Neuron (in vitro differentiated cells): ENCODE results near the gene WDR36.

Experiments used
- H2AFZ ChIP-seq: one replicate; pipeline ENCODE4 v1.6.1; 2013; ENCODE audit warnings: low read depth, mild to moderate bottlenecking, inconsistent platforms, low read length, moderate library complexity
- H3K27me3 ChIP-seq: one replicate; pipeline ENCODE4 v1.6.1; 2013; ENCODE audit warnings: low read length; ENCODE audit not compliant: insufficient read depth
- H3K36me3 ChIP-seq: one replicate; pipeline ENCODE4 v1.6.1; 2013; ENCODE audit warnings: low read length; ENCODE audit not compliant: insufficient read depth
- H3K4me1 ChIP-seq: one replicate; pipeline ENCODE4 v1.6.1; 2013; ENCODE audit warnings: low read length; ENCODE audit not compliant: insufficient read depth
- H3K4me3 ChIP-seq: 2 replicates; pipeline ENCODE4 v1.5.1; 2013; ENCODE audit warnings: mild to moderate bottlenecking, low read length, moderate library complexity
- H3K9me3 ChIP-seq: one replicate; pipeline ENCODE4 v1.6.1; 2013; ENCODE audit warnings: low read length

WDR36 gene

DNA sequence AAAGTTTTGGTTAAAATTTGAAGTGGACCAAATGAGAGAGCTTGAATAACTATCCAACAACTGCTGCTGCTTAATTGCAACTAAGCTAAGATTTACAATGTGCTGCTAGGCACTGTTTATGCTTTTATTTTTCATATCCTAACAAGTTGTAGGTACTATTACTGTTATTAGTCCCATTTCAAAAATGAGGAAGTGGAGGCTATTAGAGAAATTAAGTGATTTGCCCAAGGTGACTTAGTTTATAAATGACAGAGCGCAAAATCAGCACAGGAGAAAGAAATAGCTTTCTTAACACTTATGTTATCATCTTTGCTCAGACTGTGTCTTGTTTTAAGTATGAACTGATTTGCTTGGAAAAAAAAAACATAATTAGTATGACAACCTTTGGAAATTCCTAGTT lies 23.1 kb downstream of the WDR36 start:
- peaks cover 67% of the 10 kb centered on the region for H3K36me3 ChIP-seq
- H2AFZ ChIP-seq: no peak overlapping the region
- H3K27me3 ChIP-seq: no peaks in the 10 kb centered on the region
- no peaks in the 10 kb centered on the region for H3K9me3 ChIP-seq
- H3K4me3 ChIP-seq: no peak overlapping the region
- H3K4me1 ChIP-seq: no peaks in the 10 kb centered on the region

- Histone ChIP-seq H3K4me3 (no peak overlapping the region), H3K36me3 (peaks cover 70% of the 10 kb centered on the region), H3K27me3 (no peaks in the 10 kb centered on the region), H3K4me1 (no peaks in the 10 kb centered on the region), H3K9me3 (no peaks in the 10 kb centered on the region), H2AFZ (no peak overlapping the region)
These were observed 24.4 kb downstream of the WDR36 start for GRCh38 chr5:111116550-111116949.

- Histone ChIP-seq H3K36me3 (peaks cover 71% of the 10 kb centered on the region), H3K9me3 (no peaks in the 10 kb centered on the region), H2AFZ (no peak overlapping the region), H3K4me1 (no peaks in the 10 kb centered on the region), H3K27me3 (no peaks in the 10 kb centered on the region), H3K4me3 (no peak overlapping the region)
These were observed 25.0 kb downstream of the WDR36 start for GRCh38 chr5:111117136-111117535.

GRCh38 chr5:111119221-111119620 lies 27.1 kb downstream of the WDR36 start:
- no peaks in the 10 kb centered on the region for H3K27me3 ChIP-seq
- H3K36me3 ChIP-seq: peaks cover 69% of the 10 kb centered on the region
- H3K4me3 ChIP-seq: no peak overlapping the region
- H2AFZ ChIP-seq: no peak overlapping the region
- no peaks in the 10 kb centered on the region for H3K9me3 ChIP-seq
- no peaks in the 10 kb centered on the region for H3K4me1 ChIP-seq

- Histone ChIP-seq H3K9me3 (no peaks in the 10 kb centered on the region), H3K4me3 (no peak overlapping the region), H3K36me3 (peaks cover 68% of the 10 kb centered on the region), H3K27me3 (no peaks in the 10 kb centered on the region), H2AFZ (no peak overlapping the region), H3K4me1 (no peaks in the 10 kb centered on the region)
These were observed 27.7 kb downstream of the WDR36 start for GRCh38 chr5:111119856-111120255.

DNA sequence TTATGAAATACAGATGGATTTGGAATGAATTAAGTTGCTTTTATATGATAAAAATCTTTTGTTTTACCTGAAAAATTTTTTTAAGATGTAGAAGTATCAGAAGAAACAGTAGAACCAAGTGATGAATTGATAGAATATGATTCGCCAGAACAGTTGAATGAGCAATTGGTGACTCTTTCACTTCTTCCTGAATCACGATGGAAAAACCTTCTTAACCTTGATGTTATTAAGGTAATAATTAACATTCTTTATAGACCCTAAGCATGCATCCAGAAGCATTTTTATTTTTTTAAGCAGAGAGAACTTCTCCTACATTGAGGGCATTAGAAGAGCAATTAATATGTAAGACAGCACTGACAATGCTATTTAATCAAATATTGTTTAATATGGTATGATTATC lies 28.8 kb downstream of the WDR36 start:
- no peak overlapping the region for H2AFZ ChIP-seq
- peaks cover 70% of the 10 kb centered on the region for H3K36me3 ChIP-seq
- H3K4me3 ChIP-seq: no peak overlapping the region
- no peaks in the 10 kb centered on the region for H3K9me3 ChIP-seq
- no peaks in the 10 kb centered on the region for H3K27me3 ChIP-seq
- H3K4me1 ChIP-seq: no peaks in the 10 kb centered on the region

- H3K36me3 ChIP-seq: peaks cover 80% of the 10 kb centered on the region
- H3K27me3 ChIP-seq: no peaks in the 10 kb centered on the region
- H3K9me3 ChIP-seq: no peaks in the 10 kb centered on the region
These were observed 29.8 kb downstream of the WDR36 start for GRCh38 chr5:111121926-111122325.

GRCh38 chr5:111122398-111122797 lies 30.2 kb downstream of the WDR36 start:
- Histone ChIP-seq H3K27me3 (no peaks in the 10 kb centered on the region), H3K9me3 (no peaks in the 10 kb centered on the region), H3K4me1 (no peaks in the 10 kb centered on the region), H3K36me3 (peaks cover 80% of the 10 kb centered on the region), H2AFZ (no peak overlapping the region), H3K4me3 (no peak overlapping the region)

More at GRCh38 chr5:111121926-111122325, 29.8 kb downstream of the WDR36 start:
- Histone ChIP-seq H3K4me3 (no peak overlapping the region), H2AFZ (no peak overlapping the region), H3K4me1 (no peaks in the 10 kb centered on the region)

DNA sequence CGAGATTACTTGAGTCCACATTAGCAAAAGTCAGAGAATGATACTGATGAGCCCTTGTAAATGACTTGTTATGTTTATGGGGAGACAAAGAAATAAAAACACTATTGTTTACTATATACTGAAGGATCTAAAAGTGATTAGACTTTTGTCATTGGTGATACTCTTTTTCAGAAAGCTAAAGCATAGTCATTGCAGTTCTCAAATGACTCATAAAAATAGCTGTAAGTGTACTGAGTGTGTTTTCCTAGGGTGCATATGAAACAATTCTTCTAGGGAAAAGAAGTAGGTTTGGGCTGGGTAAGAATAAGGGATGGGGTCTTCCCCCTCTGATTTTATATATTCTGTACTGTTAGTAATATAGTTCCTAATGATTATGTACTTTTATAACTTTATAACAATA lies 32.6 kb downstream of the WDR36 start:
- peaks cover 63% of the 10 kb centered on the region for H3K36me3 ChIP-seq
- H3K4me1 ChIP-seq: no peaks in the 10 kb centered on the region
- no peak overlapping the region for H3K4me3 ChIP-seq
- no peaks in the 10 kb centered on the region for H3K27me3 ChIP-seq
- no peak overlapping the region for H2AFZ ChIP-seq
- H3K9me3 ChIP-seq: no peaks in the 10 kb centered on the region

GRCh38 chr5:111126896-111127295 lies 34.7 kb downstream of the WDR36 start:
- Histone ChIP-seq H3K9me3 (no peaks in the 10 kb centered on the region), H2AFZ (no peak overlapping the region), H3K27me3 (no peaks in the 10 kb centered on the region), H3K4me1 (peaks cover 3% of the 10 kb centered on the region), H3K36me3 (peaks cover 42% of the 10 kb centered on the region), H3K4me3 (no peak overlapping the region)

GRCh38 chr5:111127453-111128195 lies 35.5 kb downstream of the WDR36 start:
- Histone ChIP-seq H2AFZ (no peak overlapping the region), H3K27me3 (no peaks in the 10 kb centered on the region), H3K4me3 (no peak overlapping the region), H3K4me1 (peaks cover 9% of the 10 kb centered on the region), H3K36me3 (peaks cover 36% of the 10 kb centered on the region), H3K9me3 (no peaks in the 10 kb centered on the region)

DNA sequence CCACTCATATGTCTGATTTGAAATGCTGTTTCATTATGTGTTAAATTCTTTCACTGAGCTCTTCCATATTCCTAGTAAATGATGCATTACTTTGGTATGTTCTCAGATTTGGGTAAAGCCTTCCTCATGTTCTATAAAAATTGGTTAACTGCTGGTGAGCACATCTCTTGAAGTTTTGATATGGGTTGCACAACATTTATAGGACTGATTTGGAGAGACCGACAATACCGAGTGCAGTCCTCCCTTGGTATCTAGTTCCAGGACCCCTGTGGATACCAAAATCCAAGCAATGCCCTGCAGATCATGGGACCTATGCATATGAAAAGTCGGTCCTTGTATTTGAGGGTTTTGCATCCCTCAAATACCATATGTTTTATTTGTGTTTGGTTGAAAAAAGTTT lies 37.8 kb downstream of the WDR36 start:
- Histone ChIP-seq H3K4me1 (peaks cover 19% of the 10 kb centered on the region), H3K27me3 (no peaks in the 10 kb centered on the region), H3K4me3 (no peak overlapping the region), H2AFZ (no peak overlapping the region), H3K36me3 (peaks cover 24% of the 10 kb centered on the region), H3K9me3 (no peaks in the 10 kb centered on the region)

DNA sequence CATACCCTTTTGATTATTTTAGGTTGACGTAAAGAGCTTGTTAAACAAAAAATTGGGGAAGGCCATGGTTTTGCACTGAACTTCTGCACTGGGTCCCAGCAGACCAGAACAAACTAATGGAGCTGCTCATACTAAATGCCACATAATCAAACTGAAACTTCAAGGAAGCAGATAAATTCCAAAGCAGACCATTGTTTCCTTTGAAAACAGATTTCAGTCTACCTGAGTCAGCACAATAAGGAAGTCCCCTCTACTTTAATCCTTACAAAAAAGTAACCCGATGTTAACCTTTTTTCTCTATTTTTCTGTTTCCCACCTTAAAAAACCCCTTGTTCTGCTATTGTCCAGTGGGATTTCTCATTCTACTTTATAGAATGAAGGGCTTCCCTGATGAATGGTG lies 39.2 kb downstream of the WDR36 start:
- Histone ChIP-seq H3K27me3 (no peaks in the 10 kb centered on the region), H3K9me3 (no peaks in the 10 kb centered on the region), H3K4me3 (no peak overlapping the region), H3K36me3 (peaks cover 12% of the 10 kb centered on the region), H2AFZ (no peak overlapping the region), H3K4me1 (peaks cover 32% of the 10 kb centered on the region)

DNA sequence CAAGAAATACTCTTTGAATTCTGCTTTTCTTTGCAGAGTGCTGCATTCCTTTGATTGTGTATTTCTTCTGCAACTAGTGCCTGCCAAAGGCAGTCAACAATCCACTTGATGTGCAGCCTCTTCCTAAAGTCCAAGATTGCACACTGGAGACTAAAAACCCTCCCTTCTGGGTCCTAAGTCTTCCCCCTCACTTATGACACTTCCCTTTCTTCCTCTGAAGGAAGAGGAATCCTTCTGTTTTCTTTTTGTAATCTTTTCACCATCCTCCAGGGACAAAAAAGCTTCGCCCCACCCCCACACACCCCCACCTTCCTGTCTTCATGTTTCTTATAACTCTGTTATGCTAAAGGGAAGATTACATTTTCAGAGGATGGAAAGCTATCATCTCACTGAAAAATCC lies 39.9 kb downstream of the WDR36 start:
- Histone ChIP-seq H3K9me3 (no peaks in the 10 kb centered on the region), H3K27me3 (no peaks in the 10 kb centered on the region), H3K4me1 (peaks cover 32% of the 10 kb centered on the region), H3K4me3 (no peak overlapping the region), H2AFZ (no peak overlapping the region), H3K36me3 (peaks cover 5% of the 10 kb centered on the region)
